Inflammatory macrophage treated with lipopolysaccharide for 1 hour (primary cell): ENCODE data around the gene ZNRF3.

Source experiments
- DNase-seq, 2 donors: peaks; one replicate each; pipeline ENCODE4 v3.0.0-alpha.2; 2020 to 2022

The ZNRF3 gene

GRCh38 chr22:29073618-29074275 is 190.4 kb downstream of the ZNRF3 start:
- peak; percentile 11 to 34 for DNase-seq

- DNase-seq: no peak
Observed at GRCh38 chr22:29074276-29074772, 191.0 kb downstream of the ZNRF3 start.

GRCh38 chr22:29078036-29078868 is 194.9 kb downstream of the ZNRF3 start:
- DNase-seq: no peak

GRCh38 chr22:29078869-29079207 is 195.5 kb downstream of the ZNRF3 start:
- DNase-seq: no peak

GRCh38 chr22:29079218-29079901 is 196.0 kb downstream of the ZNRF3 start:
- DNase-seq: no peak

- DNase-seq: no peak
Observed at GRCh38 chr22:29080106-29080975, 197.0 kb downstream of the ZNRF3 start.

GRCh38 chr22:29081517-29082236 is 198.3 kb downstream of the ZNRF3 start:
- DNase-seq: no peak

GRCh38 chr22:29082826-29083545 is 199.6 kb downstream of the ZNRF3 start:
- DNase-seq: no peak

- DNase-seq: peak in 1 of 2 donors; percentile 30
Observed at GRCh38 chr22:29083576-29083932, 200.2 kb downstream of the ZNRF3 start.

GRCh38 chr22:29083933-29084591 is 200.7 kb downstream of the ZNRF3 start:
- peak; percentile 65 to 75 for DNase-seq

- DNase-seq: no peak
Observed at GRCh38 chr22:29087012-29087411, 203.6 kb downstream of the ZNRF3 start.

GRCh38 chr22:29088809-29089208 is 205.4 kb downstream of the ZNRF3 start:
- no peak for DNase-seq

GRCh38 chr22:29089507-29089906 is 206.1 kb downstream of the ZNRF3 start:
- no peak for DNase-seq

- DNase-seq: no peak
Observed at GRCh38 chr22:29090039-29090438, 206.7 kb downstream of the ZNRF3 start.

- DNase-seq: no peak
Observed at GRCh38 chr22:29092243-29092642, 208.9 kb downstream of the ZNRF3 start.

GRCh38 chr22:29093030-29093429 is 209.7 kb downstream of the ZNRF3 start:
- no peak for DNase-seq

- DNase-seq: no peak
Observed at GRCh38 chr22:29093501-29094300, 210.3 kb downstream of the ZNRF3 start.

GRCh38 chr22:29095459-29095858 is 212.1 kb downstream of the ZNRF3 start:
- no peak for DNase-seq

- no peak for DNase-seq
Observed at GRCh38 chr22:29096736-29097669, 213.6 kb downstream of the ZNRF3 start.
